Neural crest cell (in vitro differentiated cells): ENCODE measurements around the gene DEPDC4. TPM values are rescaled to one million over a fixed set of nuclear protein-coding genes. Genes with fewer than 3 reads are reported as not detected.
"Not testable (repeated sequence)": the region's sequence is repeated elsewhere in the genome, so short reads cannot be mapped to it uniquely, and the experiment has no call there.

ENCODE experiments used
- DNase-seq: peaks from one replicate; pipeline ENCODE4 v3.0.0; 2021; ENCODE audit warnings: low read depth, mixed read lengths, low spot score
- H3K27ac Mint-ChIP-seq: one replicate; pipeline ENCODE4 v1.8.0; 2021; ENCODE audit warnings: mild to moderate bottlenecking, mixed read lengths; ENCODE audit not compliant: unreplicated experiment
- H3K27me3 Mint-ChIP-seq: 2 replicates; pipeline ENCODE4 v1.8.0; 2021; ENCODE audit warnings: low read depth, mild to moderate bottlenecking, mixed read lengths
- H3K36me3 Mint-ChIP-seq: 2 replicates; pipeline ENCODE4 v1.8.0; 2021; ENCODE audit warnings: low read depth, mild to moderate bottlenecking, mixed read lengths
- H3K4me1 Mint-ChIP-seq: 2 replicates; pipeline ENCODE4 v1.8.0; 2021; ENCODE audit warnings: mixed read lengths
- H3K4me3 Mint-ChIP-seq: one replicate; pipeline ENCODE4 v1.8.0; 2021; ENCODE audit warnings: mild to moderate bottlenecking, mixed read lengths
- H3K9me3 Mint-ChIP-seq: 2 replicates; pipeline ENCODE4 v1.8.0; 2021; ENCODE audit warnings: mixed read lengths
- total RNA-seq: library from RNA; stranded (reverse); gene quantifications from 2 replicates; pipeline ENCODE4 v1.2.1, GENCODE V29; 2021
- TF ChIP-seq, protein P1 (sequence below): fragments of 200-600 bp; sonication (generic); conservative IDR thresholded peaks from 2 replicates; pipeline ENCODE4 v1.5.0; 2021; ENCODE audit warnings: antibody characterized with exemption, mild to moderate bottlenecking

Gene DEPDC4
- total RNA-seq, 1 donor from 2014 or later = 4.1 TPM

DNA sequence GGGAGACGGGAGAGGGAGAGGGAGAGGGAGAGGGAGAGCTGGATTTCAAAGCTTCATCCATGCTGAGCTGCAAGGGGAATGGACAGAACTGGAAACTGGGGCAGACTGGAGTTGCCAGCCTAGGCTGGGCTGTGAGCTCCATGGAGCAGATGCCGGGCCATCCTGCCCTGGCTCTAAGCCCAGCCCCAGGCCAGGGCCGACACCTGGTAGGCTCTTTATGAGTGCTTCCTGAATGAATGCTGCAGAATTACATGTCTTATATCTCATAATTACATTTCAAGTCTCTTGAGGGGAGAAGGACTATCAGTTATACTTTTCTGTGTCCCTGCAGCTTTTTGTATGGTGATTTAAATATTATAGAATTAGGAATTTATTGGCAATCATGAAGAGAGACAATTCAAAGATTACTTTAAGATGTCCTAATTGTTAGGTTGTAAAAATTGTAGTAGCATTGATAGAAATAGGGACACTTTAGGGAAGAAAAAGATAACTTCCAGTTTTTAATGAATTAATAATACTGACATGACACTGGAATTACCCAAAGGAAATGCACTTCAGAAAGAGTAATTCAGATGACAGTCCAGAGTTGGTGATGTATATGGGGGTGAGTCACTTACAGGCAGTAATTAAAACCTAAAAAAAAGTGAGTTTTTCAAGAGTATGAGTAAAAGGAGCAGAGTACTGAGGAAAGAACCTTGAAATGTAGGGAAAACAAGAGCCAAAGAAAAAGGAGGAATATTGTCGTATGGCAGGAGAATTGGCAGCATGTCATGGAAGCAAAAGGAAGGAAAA lies 29.1 kb upstream of the DEPDC4 start:
- DNase-seq = no peak
- H3K4me1 Mint-ChIP-seq = no peaks in the 10 kb centered on the region
- H3K9me3 Mint-ChIP-seq = peaks cover 8% of the 10 kb centered on the region
- TF ChIP-seq, protein P1, sequence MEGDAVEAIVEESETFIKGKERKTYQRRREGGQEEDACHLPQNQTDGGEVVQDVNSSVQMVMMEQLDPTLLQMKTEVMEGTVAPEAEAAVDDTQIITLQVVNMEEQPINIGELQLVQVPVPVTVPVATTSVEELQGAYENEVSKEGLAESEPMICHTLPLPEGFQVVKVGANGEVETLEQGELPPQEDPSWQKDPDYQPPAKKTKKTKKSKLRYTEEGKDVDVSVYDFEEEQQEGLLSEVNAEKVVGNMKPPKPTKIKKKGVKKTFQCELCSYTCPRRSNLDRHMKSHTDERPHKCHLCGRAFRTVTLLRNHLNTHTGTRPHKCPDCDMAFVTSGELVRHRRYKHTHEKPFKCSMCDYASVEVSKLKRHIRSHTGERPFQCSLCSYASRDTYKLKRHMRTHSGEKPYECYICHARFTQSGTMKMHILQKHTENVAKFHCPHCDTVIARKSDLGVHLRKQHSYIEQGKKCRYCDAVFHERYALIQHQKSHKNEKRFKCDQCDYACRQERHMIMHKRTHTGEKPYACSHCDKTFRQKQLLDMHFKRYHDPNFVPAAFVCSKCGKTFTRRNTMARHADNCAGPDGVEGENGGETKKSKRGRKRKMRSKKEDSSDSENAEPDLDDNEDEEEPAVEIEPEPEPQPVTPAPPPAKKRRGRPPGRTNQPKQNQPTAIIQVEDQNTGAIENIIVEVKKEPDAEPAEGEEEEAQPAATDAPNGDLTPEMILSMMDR = no peak
- H3K4me3 Mint-ChIP-seq = no peak overlapping the region
- peaks cover 36% of the 10 kb centered on the region for H3K36me3 Mint-ChIP-seq
- no peak overlapping the region for H3K27ac Mint-ChIP-seq
- no peaks in the 10 kb centered on the region for H3K27me3 Mint-ChIP-seq

DNA sequence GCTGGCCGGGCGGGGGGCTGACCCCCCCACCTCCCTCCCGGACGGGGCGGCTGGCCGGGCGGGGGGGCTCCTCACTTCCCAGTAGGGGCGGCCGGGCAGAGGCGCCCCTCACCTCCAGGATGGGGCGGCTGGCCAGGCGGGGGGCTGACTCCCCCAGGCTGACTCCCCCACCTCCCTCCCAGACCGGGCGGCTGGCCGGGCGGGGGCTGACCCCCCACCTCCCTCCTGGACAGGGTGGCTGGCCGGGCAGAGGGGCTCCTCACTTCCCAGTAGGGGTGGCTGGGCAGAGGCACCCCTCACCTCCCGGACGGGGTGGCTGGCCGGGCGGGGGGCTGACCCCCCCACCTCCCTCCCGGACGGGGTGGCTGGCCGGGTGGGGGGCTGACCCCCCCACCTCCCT lies 27.5 kb upstream of the DEPDC4 start:
- H3K9me3 Mint-ChIP-seq, H3K27ac Mint-ChIP-seq, DNase-seq, H3K4me3 Mint-ChIP-seq, H3K27me3 Mint-ChIP-seq: not testable (repeated sequence)
- H3K36me3 Mint-ChIP-seq = peaks cover 25% of the 10 kb centered on the region
- H3K4me1 Mint-ChIP-seq = peaks cover 15% of the 10 kb centered on the region

DNA sequence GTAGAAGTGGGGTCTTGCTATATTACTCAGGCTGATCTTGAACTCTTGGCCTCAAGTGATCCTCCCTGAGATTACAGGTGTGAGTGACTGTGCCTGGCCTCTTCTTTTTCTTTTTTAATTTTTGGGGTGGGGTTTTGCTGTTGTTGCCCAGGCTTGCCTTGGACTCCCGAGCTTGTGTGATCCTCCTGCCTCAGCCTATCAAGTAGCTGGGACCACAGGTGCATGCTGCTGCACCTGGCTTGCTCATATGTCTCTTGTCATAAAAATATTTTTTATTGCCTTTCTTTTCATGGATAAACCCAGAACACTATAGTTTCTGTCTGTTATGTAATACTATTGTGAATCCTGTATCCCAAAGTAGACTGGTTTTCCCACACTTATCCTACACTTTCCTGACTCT lies 26.1 kb upstream of the DEPDC4 start:
- H3K4me3 Mint-ChIP-seq = no peak overlapping the region
- no peaks in the 10 kb centered on the region for H3K27me3 Mint-ChIP-seq
- TF ChIP-seq, protein P1 = no peak
- peaks cover 22% of the 10 kb centered on the region for H3K36me3 Mint-ChIP-seq
- no peak for DNase-seq
- no peaks in the 10 kb centered on the region for H3K9me3 Mint-ChIP-seq
- peaks cover 15% of the 10 kb centered on the region for H3K4me1 Mint-ChIP-seq
- no peak overlapping the region for H3K27ac Mint-ChIP-seq

DNA sequence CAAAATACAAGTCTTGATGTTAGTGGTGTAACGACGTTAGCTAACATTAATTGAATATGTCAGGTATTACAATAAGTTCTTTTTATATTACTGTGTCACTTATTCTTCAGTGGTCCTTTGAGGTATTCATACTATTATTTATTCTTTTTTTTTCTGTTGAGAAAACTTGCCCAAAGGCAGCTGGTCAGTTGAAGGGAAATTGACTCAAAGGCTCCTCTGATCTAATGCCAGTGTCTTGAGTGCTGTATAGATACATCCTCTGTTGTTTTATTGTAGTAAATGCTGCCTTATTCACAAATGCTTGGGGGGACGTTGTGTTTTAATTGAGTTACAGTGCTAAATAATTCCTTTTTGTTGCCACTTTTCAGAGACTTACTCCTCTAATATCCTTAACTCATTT lies 23.1 kb upstream of the DEPDC4 start:
- H3K4me3 Mint-ChIP-seq = no peak overlapping the region
- peaks cover 15% of the 10 kb centered on the region for H3K4me1 Mint-ChIP-seq
- H3K9me3 Mint-ChIP-seq = no peaks in the 10 kb centered on the region
- TF ChIP-seq, protein P1 = no peak
- DNase-seq = no peak
- no peak overlapping the region for H3K27ac Mint-ChIP-seq
- no peaks in the 10 kb centered on the region for H3K27me3 Mint-ChIP-seq
- peaks cover 13% of the 10 kb centered on the region for H3K36me3 Mint-ChIP-seq

DNA sequence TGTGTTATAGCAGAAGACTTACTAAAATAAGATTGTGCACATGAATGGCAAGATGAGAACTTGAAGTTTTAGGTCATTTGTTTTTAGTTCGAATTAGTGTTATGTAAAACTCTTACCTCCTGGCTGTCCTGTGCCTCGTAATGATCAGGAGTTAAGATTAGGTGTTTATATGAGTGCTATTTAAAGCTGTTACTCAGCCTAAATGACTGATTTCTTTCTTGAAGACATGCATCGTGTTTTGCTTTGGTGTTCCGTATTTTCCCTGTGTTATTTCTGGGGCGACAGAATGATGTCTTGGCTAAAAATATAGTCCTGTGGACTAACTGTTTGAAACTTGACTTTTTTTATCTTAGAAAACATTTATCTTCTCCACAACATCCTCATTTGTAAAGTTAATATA lies 22.2 kb upstream of the DEPDC4 start:
- TF ChIP-seq, protein P1 = no peak
- peaks cover 13% of the 10 kb centered on the region for H3K36me3 Mint-ChIP-seq
- H3K4me3 Mint-ChIP-seq = no peak overlapping the region
- no peaks in the 10 kb centered on the region for H3K9me3 Mint-ChIP-seq
- H3K27ac Mint-ChIP-seq = no peak overlapping the region
- H3K4me1 Mint-ChIP-seq = peaks cover 15% of the 10 kb centered on the region
- no peak for DNase-seq
- H3K27me3 Mint-ChIP-seq = no peaks in the 10 kb centered on the region

DNA sequence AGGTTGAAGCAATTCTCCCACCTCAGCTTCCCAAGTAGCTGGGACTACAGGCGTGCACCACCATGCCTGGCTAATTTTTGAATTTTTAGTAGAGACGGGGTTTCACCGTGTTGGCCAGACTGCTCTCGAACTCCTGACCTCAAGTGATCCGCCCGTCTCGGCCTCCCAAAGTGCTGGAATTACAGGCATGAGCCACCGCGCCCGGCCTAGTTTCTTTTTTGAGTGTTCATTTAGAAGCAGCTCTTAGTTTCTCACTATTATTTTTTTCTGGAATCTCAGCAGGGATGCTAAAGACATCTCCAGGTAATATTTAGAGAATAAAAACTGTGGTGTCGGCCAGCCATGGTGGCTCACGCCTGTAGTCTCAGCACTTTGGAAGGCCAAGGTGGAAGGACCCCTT lies 17.7 kb upstream of the DEPDC4 start:
- H3K4me3 Mint-ChIP-seq, H3K9me3 Mint-ChIP-seq, H3K27ac Mint-ChIP-seq, DNase-seq, H3K36me3 Mint-ChIP-seq, H3K27me3 Mint-ChIP-seq: not testable (repeated sequence)
- peaks cover 11% of the 10 kb centered on the region for H3K4me1 Mint-ChIP-seq
